CD4-positive, alpha-beta T cell (primary cell): ENCODE measurements around the gene RHBDL1. TPM values are rescaled to one million over a fixed set of nuclear protein-coding genes. Genes with fewer than 3 reads are reported as not detected.
A peak's percentile ranks its signal among the peaks of the same experiment; 100 is the strongest.

Experiments used
- ATAC-seq: fragments of 200-7000 bp; cut with Tn5 transposase; one replicate; pipeline ENCODE4 v1.10.0; 2022; ENCODE audit warnings: mild to moderate bottlenecking; ENCODE audit not compliant: poor library complexity
- CTCF ChIA-PET: fragments of 350-600 bp; sonication (Branson Sonifier 250); formaldehyde crosslinking; loops from one replicate; lab custom pipeline; 2021; ENCODE audit warnings: antibody characterized with exemption, inconsistent platforms; lab: Charles Lee
- POLR2A ChIA-PET: fragments of 350-600 bp; sonication (Branson Sonifier 250); formaldehyde crosslinking; loops from one replicate; lab custom pipeline; 2021; ENCODE audit warnings: antibody characterized with exemption, inconsistent platforms; lab: Charles Lee
- DNase-seq, 14 experiments: peaks; one replicate each; pipeline ENCODE4 v3.0.0-alpha.2; 2013 to 2020; ENCODE audit warnings: mixed read lengths in 2 of 14
- H3K27ac ChIP-seq, 2 donors: one replicate each; pipeline versions ENCODE4 v1.5.1 to v1.7.0; 2013; ENCODE audit warnings: low read length in 2 of 2, low read depth in 1 of 2, mild to moderate bottlenecking in 1 of 2
- H3K27me3 ChIP-seq, 2 experiments: 1 replicate in 1 of 2; 2 replicates in 1 of 2; pipeline versions ENCODE4 v1.6.1 to v1.7.0; 2013; ENCODE audit warnings: low read length in 2 of 2, control low read depth in 1 of 2, mild to moderate bottlenecking in 1 of 2, moderate library complexity in 1 of 2; ENCODE audit not compliant: insufficient read depth in 2 of 2, control insufficient read depth in 1 of 2
- H3K36me3 ChIP-seq: one replicate; pipeline ENCODE4 v1.6.1; 2013; ENCODE audit warnings: low read length, control low read depth; ENCODE audit not compliant: insufficient read depth
- H3K4me1 ChIP-seq: one replicate; pipeline ENCODE4 v1.6.1; 2013; ENCODE audit warnings: low read length, control low read depth; ENCODE audit not compliant: insufficient read depth
- H3K4me3 ChIP-seq: one replicate; pipeline ENCODE4 v1.5.1; 2013; ENCODE audit warnings: mild to moderate bottlenecking, low read length, moderate library complexity
- H3K9me3 ChIP-seq, 2 experiments: 1 replicate in 1 of 2; 2 replicates in 1 of 2; pipeline versions ENCODE4 v1.6.1 to v1.7.0; 2013; ENCODE audit warnings: low read length in 2 of 2, mild to moderate bottlenecking in 2 of 2, control low read depth in 1 of 2, moderate library complexity in 1 of 2; ENCODE audit not compliant: control insufficient read depth in 1 of 2, insufficient read depth in 1 of 2
- H3K27ac Mint-ChIP-seq: one replicate; pipeline ENCODE4 v1.8.0; 2020; ENCODE audit warnings: mixed read lengths
- H3K27me3 Mint-ChIP-seq: one replicate; pipeline ENCODE4 v1.8.0; 2021; ENCODE audit warnings: mixed read lengths
- H3K36me3 Mint-ChIP-seq: one replicate; pipeline ENCODE4 v1.8.0; 2021; ENCODE audit warnings: low read depth, mixed read lengths
- H3K4me1 Mint-ChIP-seq: one replicate; pipeline ENCODE4 v1.8.0; 2021; ENCODE audit warnings: low read depth, mixed read lengths
- H3K4me3 Mint-ChIP-seq: one replicate; pipeline ENCODE4 v1.8.0; 2020; ENCODE audit warnings: mild to moderate bottlenecking, mixed read lengths
- H3K9me3 Mint-ChIP-seq: one replicate; pipeline ENCODE4 v1.8.0; 2020; ENCODE audit warnings: mixed read lengths
- CTCF ChIP-seq: fragments of 200-600 bp; IDR thresholded peaks from one replicate; pipeline ENCODE4 v1.8.0; 2022; ENCODE audit warnings: antibody characterized with exemption, mild to moderate bottlenecking
- intact Hi-C, 2 experiments: fragments of 100-400 bp; cut with DNase I in 1 of 2; cut with micrococcal nuclease in 1 of 2; formaldehyde crosslinking; loops; one replicate each; pipeline versions ENCODE4 v1.15.1 to v1.9.0; 2023 to 2025; cut with DNase I, micrococcal nuclease
- total RNA-seq, 174 experiments: library from RNA in 2 of 174; stranded (reverse) in 2 of 174; gene quantifications; one replicate each; pipeline ENCODE4 v1.2.3 and lab custom pipeline; 2021 to 2026

Gene RHBDL1
- total RNA-seq, 2 experiments from 2014 or later, result 6.6 to 6.9 TPM

- no peak overlapping the region for H3K27ac ChIP-seq
- Mint-ChIP-seq H3K9me3 (no peaks in the 10 kb centered on the region), H3K36me3 (no peaks in the 10 kb centered on the region), H3K4me3 (no peak overlapping the region), H3K27me3 (no peaks in the 10 kb centered on the region), H3K4me1 (no peaks in the 10 kb centered on the region), H3K27ac (no peak overlapping the region)
- intact Hi-C loops, result no loop called here
- no peaks in the 10 kb centered on the region for H3K36me3 ChIP-seq
- no peak overlapping the region for H3K4me3 ChIP-seq
- ChIA-PET POLR2A (interaction anchor here (1.1 to 2.0 kb wide), 4 partner anchors 11 to 48 kb away, joined by 4 to 8 read pairs (median 6); partner anchors contain the start of genes METTL26, RHBDL1 and RHOT2), CTCF (interaction anchor here (1.2 to 1.3 kb wide), 2 partner anchors 11 to 29 kb away, joined by 3 to 6 read pairs; partner anchors contain the start of gene METTL26)
- ATAC-seq, result no peak
- H3K27me3 ChIP-seq, result no peaks in the 10 kb centered on the region
- H3K4me1 ChIP-seq, result peaks cover 38% of the 10 kb centered on the region
- no peaks in the 10 kb centered on the region for H3K9me3 ChIP-seq
- DNase-seq, result no peak
- no peak for TF ChIP-seq CTCF
Observed at GRCh38 chr16:647173-647902, 28.1 kb upstream of the RHBDL1 start.

GRCh38 chr16:648071-648780, 27.2 kb upstream of the RHBDL1 start:
- Histone ChIP-seq H3K27me3 (no peaks in the 10 kb centered on the region), H3K27ac (peak overlapping the region; percentile 79 to 80), H3K36me3 (no peaks in the 10 kb centered on the region), H3K4me1 (peaks cover 30% of the 10 kb centered on the region), H3K4me3 (peak overlapping the region; percentile 64), H3K9me3 (no peaks in the 10 kb centered on the region)
- ChIA-PET POLR2A (interaction anchor here (1.1 to 2.0 kb wide), 4 partner anchors 12 to 47 kb away, joined by 4 to 8 read pairs (median 6); partner anchors contain the start of genes METTL26, RHBDL1 and RHOT2), CTCF (interaction anchor here (1.0 to 1.3 kb wide), 3 partner anchors 12 to 69 kb away, joined by 3 to 6 read pairs (median 3); partner anchors contain the start of gene METTL26)
- H3K4me3 Mint-ChIP-seq, result peak overlapping the region; percentile 81
- H3K27ac Mint-ChIP-seq, result peak overlapping the region; percentile 66
- H3K27me3 Mint-ChIP-seq, result no peaks in the 10 kb centered on the region
- TF ChIP-seq CTCF, result peak; percentile 17
- ATAC-seq (no peak), DNase-seq (peak in 5 of 14 experiments; percentile 24 to 66 (median 32))
- intact Hi-C loops, result no loop called here
- no peaks in the 10 kb centered on the region for H3K36me3 Mint-ChIP-seq
- no peaks in the 10 kb centered on the region for H3K4me1 Mint-ChIP-seq
- no peaks in the 10 kb centered on the region for H3K9me3 Mint-ChIP-seq

GRCh38 chr16:648781-649589, 26.5 kb upstream of the RHBDL1 start, which contains the start of gene WDR90:
Gene WDR90 (plus strand): TSS chr16:649365. CDS start chr16:649417, 52 bp downstream.
- Histone ChIP-seq H3K27ac (peak within 1 kb of the TSS; percentile 79 to 80), H3K27me3 (no peaks in the 10 kb centered on the region), H3K9me3 (no peaks in the 10 kb centered on the region), H3K4me1 (peaks cover 29% of the 10 kb centered on the region), H3K36me3 (no peaks in the 10 kb centered on the region), H3K4me3 (peak within 1 kb of the TSS; percentile 64)
- intact Hi-C loops, result no loop called here
- peak; percentile 97 for ATAC-seq
- no peaks in the 10 kb centered on the region for H3K27me3 Mint-ChIP-seq
- no peaks in the 10 kb centered on the region for H3K36me3 Mint-ChIP-seq
- no peak for TF ChIP-seq CTCF
- H3K4me3 Mint-ChIP-seq, result peak within 1 kb of the TSS; percentile 82
- peak within 1 kb of the TSS; percentile 66 for H3K27ac Mint-ChIP-seq
- ChIA-PET CTCF (interaction anchor here (1.0 to 1.3 kb wide), 4 partner anchors 13 to 70 kb away, joined by 3 to 6 read pairs (median 4); partner anchors contain the start of gene METTL26), POLR2A (interaction anchor here (1.0 to 2.0 kb wide), 7 partner anchors 10 to 47 kb away, joined by 4 to 15 read pairs (median 5); partner anchors contain the start of genes METTL26, RHBDL1, STUB1 and WDR24)
- peak; percentile 83 to 96 (median 90) for DNase-seq
- H3K9me3 Mint-ChIP-seq, result no peaks in the 10 kb centered on the region
- H3K4me1 Mint-ChIP-seq, result no peaks in the 10 kb centered on the region
